Mesenchymal stem cell (in vitro differentiated cells and primary cell): ENCODE data around the gene APOBEC4.

Experiments
- DNase-seq: peaks from one replicate; pipeline ENCODE4 v3.0.0-alpha.2; 2013
- H2AFZ ChIP-seq: one replicate; pipeline ENCODE4 v1.6.1; 2013; ENCODE audit warnings: low read depth, mild to moderate bottlenecking, control low read depth, inconsistent platforms, low read length, moderate library complexity
- H2AK5ac ChIP-seq: 2 replicates; pipeline ENCODE4 v1.6.1; 2013; ENCODE audit warnings: low read length, moderate library complexity, mild to moderate bottlenecking, inconsistent platforms; ENCODE audit not compliant: severe bottlenecking
- H2BK120ac ChIP-seq: one replicate; pipeline ENCODE4 v1.6.1; 2013; ENCODE audit warnings: low read depth, mild to moderate bottlenecking, inconsistent platforms, low read length, moderate library complexity
- H2BK12ac ChIP-seq, 2 experiments: one replicate each; pipeline ENCODE4 v1.6.1; 2013; ENCODE audit warnings: inconsistent platforms in 2 of 2, low read length in 2 of 2, mild to moderate bottlenecking in 2 of 2, moderate library complexity in 2 of 2, control low read depth in 1 of 2
- H2BK15ac ChIP-seq: one replicate; pipeline ENCODE4 v1.6.1; 2013; ENCODE audit warnings: mild to moderate bottlenecking, low read depth, inconsistent platforms; ENCODE audit not compliant: poor library complexity, severe bottlenecking
- H2BK5ac ChIP-seq: 2 replicates; pipeline ENCODE4 v1.6.1; 2013; ENCODE audit warnings: low read depth, mild to moderate bottlenecking, low read length, control low read depth, inconsistent platforms; ENCODE audit not compliant: poor library complexity, severe bottlenecking
- H3K14ac ChIP-seq, 2 experiments: one replicate each; pipeline ENCODE4 v1.6.1; 2013; ENCODE audit warnings: inconsistent platforms in 2 of 2, low read length in 2 of 2, control low read depth in 1 of 2, mild to moderate bottlenecking in 1 of 2, moderate library complexity in 1 of 2
- H3K18ac ChIP-seq, 2 experiments: one replicate each; pipeline ENCODE4 v1.6.1; 2013; ENCODE audit warnings: inconsistent platforms in 2 of 2, low read length in 2 of 2, control low read depth in 1 of 2, low read depth in 1 of 2, mild to moderate bottlenecking in 1 of 2
- H3K23ac ChIP-seq, 2 experiments: one replicate each; pipeline ENCODE4 v1.6.1; 2013; ENCODE audit warnings: inconsistent platforms in 2 of 2, low read length in 2 of 2, mild to moderate bottlenecking in 2 of 2, moderate library complexity in 2 of 2, control low read depth in 1 of 2
- H3K27ac ChIP-seq: 2 replicates; pipeline ENCODE4 v1.5.1; 2013; ENCODE audit warnings: mild to moderate bottlenecking, moderate library complexity, low read length, control low read depth, inconsistent platforms; ENCODE audit not compliant: poor library complexity, severe bottlenecking
- H3K27me3 ChIP-seq, 2 experiments: 2 replicates each; pipeline versions ENCODE4 v1.6.1 to v1.7.0; 2013; ENCODE audit warnings: low read length in 2 of 2, mild to moderate bottlenecking in 2 of 2, moderate library complexity in 2 of 2, control low read depth in 1 of 2, inconsistent platforms in 1 of 2; ENCODE audit not compliant: control insufficient read depth in 1 of 2, insufficient read depth in 1 of 2
- H3K36me3 ChIP-seq, 2 experiments: 2 replicates each; pipeline versions ENCODE4 v1.6.1 to v1.7.0; 2013; ENCODE audit warnings: low read length in 2 of 2, control low read depth in 1 of 2, inconsistent platforms in 1 of 2, low read depth in 1 of 2, mild to moderate bottlenecking in 1 of 2; ENCODE audit not compliant: insufficient read depth in 2 of 2, control insufficient read depth in 1 of 2
- H3K4ac ChIP-seq, 2 experiments: one replicate each; pipeline ENCODE4 v1.6.1; 2013; ENCODE audit warnings: inconsistent platforms in 2 of 2, low read length in 2 of 2, mild to moderate bottlenecking in 2 of 2, moderate library complexity in 2 of 2, control low read depth in 1 of 2, low read depth in 1 of 2
- H3K4me1 ChIP-seq: 2 replicates; pipeline ENCODE4 v1.6.1; 2013; ENCODE audit warnings: low read depth, low read length, control low read depth; ENCODE audit not compliant: control insufficient read depth, insufficient read depth
- H3K4me2 ChIP-seq: 2 replicates; pipeline ENCODE4 v1.6.1; 2013; ENCODE audit warnings: low read length, mild to moderate bottlenecking, inconsistent platforms; ENCODE audit not compliant: poor library complexity, severe bottlenecking
- H3K4me3 ChIP-seq, 2 experiments: 2 replicates each; pipeline versions ENCODE4 v1.5.1 to v1.7.0; 2013; ENCODE audit warnings: low read length in 2 of 2, mild to moderate bottlenecking in 2 of 2, control low read depth in 1 of 2, low read depth in 1 of 2; ENCODE audit not compliant: insufficient read depth in 1 of 2
- H3K79me1 ChIP-seq: replicated peaks from 2 replicates; pipeline ENCODE4 v1.6.1; 2013; ENCODE audit warnings: mild to moderate bottlenecking, control low read depth, low read length, inconsistent platforms; ENCODE audit not compliant: poor library complexity, severe bottlenecking
- H3K9ac ChIP-seq: 2 replicates; pipeline ENCODE4 v1.7.0; 2013; ENCODE audit warnings: mild to moderate bottlenecking, low read length, moderate library complexity
- H3K9me3 ChIP-seq: 2 replicates; pipeline ENCODE4 v1.7.0; 2013; ENCODE audit warnings: mild to moderate bottlenecking, low read length; ENCODE audit not compliant: control insufficient read depth
- H4K8ac ChIP-seq: one replicate; pipeline ENCODE4 v1.6.1; 2013; ENCODE audit warnings: inconsistent platforms, mild to moderate bottlenecking, low read length, moderate library complexity
- H4K91ac ChIP-seq: one replicate; pipeline ENCODE4 v1.6.1; 2013; ENCODE audit warnings: mild to moderate bottlenecking, low read length, inconsistent platforms
- WGBS: methylation state at CpG from one replicate; pipeline ENCODE4 v1.1.7; 2013; ENCODE audit warnings: mixed read lengths; 5-methylcytosine and 5-hydroxymethylcytosine counted together

APOBEC4 gene

GRCh38 chr1:183638649-183639387 lies 14.3 kb downstream of the APOBEC4 start:
- Histone ChIP-seq H2BK120ac (no peak overlapping the region), H2BK5ac (no peak overlapping the region), H2BK12ac (no peak overlapping the region), H3K4me3 (no peak overlapping the region), H3K9me3 (no peaks in the 10 kb centered on the region), H3K36me3 (no peaks in the 10 kb centered on the region), H3K79me1 (peaks cover 7% of the 10 kb centered on the region), H4K8ac (no peak overlapping the region), H2AFZ (no peak overlapping the region), H3K9ac (no peak overlapping the region), H3K18ac (no peak overlapping the region), H2AK5ac (no peak overlapping the region), H3K27me3 (no peaks in the 10 kb centered on the region), H3K4me1 (peaks cover 3% of the 10 kb centered on the region), H3K14ac (no peak overlapping the region), H3K27ac (no peak overlapping the region), H4K91ac (no peak overlapping the region), H2BK15ac (no peak overlapping the region), H3K23ac (no peak overlapping the region), H3K4ac (no peak overlapping the region), H3K4me2 (no peak overlapping the region)
- 85% methylated on average over 3 of the region's 7 CpGs for WGBS
- no peak for DNase-seq

GRCh38 chr1:183636783-183637182 lies 16.3 kb downstream of the APOBEC4 start:
- Histone ChIP-seq H3K9me3 (no peaks in the 10 kb centered on the region), H3K23ac (no peak overlapping the region), H4K91ac (no peak overlapping the region)

GRCh38 chr1:183636334-183636682 lies 16.8 kb downstream of the APOBEC4 start:
- peaks cover 0 to 11% of the 10 kb centered on the region in 2 experiments for H3K36me3 ChIP-seq
- H2BK120ac ChIP-seq: no peak overlapping the region
- peak overlapping the region; percentile 35 for H3K27ac ChIP-seq
- peaks cover 3% of the 10 kb centered on the region for H3K4me1 ChIP-seq
- H3K23ac ChIP-seq: no peak overlapping the region
- H2BK15ac ChIP-seq: no peak overlapping the region
- H4K8ac ChIP-seq: peak overlapping the region; percentile 77
- peak overlapping the region; percentile 93 for H3K9ac ChIP-seq
- H2BK5ac ChIP-seq: no peak overlapping the region
- DNase-seq: no peak
- peaks cover 7% of the 10 kb centered on the region for H3K79me1 ChIP-seq
- no peak overlapping the region for H3K18ac ChIP-seq
- peak overlapping the region; percentile 92 for H3K4me2 ChIP-seq
- H4K91ac ChIP-seq: no peak overlapping the region
- H3K4me3 ChIP-seq: peak overlapping the region; percentile 92 to 97
- peak overlapping the region; percentile 97 for H2AFZ ChIP-seq
- H3K4ac ChIP-seq: no peak overlapping the region
- no peaks in the 10 kb centered on the region for H3K27me3 ChIP-seq
- H2AK5ac ChIP-seq: no peak overlapping the region
- no peaks in the 10 kb centered on the region for H3K9me3 ChIP-seq
- 7% methylated on average over 15 of the region's 15 CpGs for WGBS
- H3K14ac ChIP-seq: no peak overlapping the region
- H2BK12ac ChIP-seq: no peak overlapping the region

More at GRCh38 chr1:183636783-183637182, 16.3 kb downstream of the APOBEC4 start:
- Histone ChIP-seq H3K4me1 (peaks cover 3% of the 10 kb centered on the region), H2BK5ac (no peak overlapping the region), H3K4me2 (no peak overlapping the region), H2BK12ac (no peak overlapping the region), H3K36me3 (peaks cover 0 to 8% of the 10 kb centered on the region in 2 experiments), H3K9ac (peak overlapping the region; percentile 93), H2AK5ac (no peak overlapping the region), H3K4me3 (peak overlapping the region in 1 of 2 experiments; percentile 97), H2BK120ac (no peak overlapping the region), H2BK15ac (no peak overlapping the region), H3K4ac (no peak overlapping the region), H3K79me1 (peaks cover 7% of the 10 kb centered on the region), H3K18ac (no peak overlapping the region), H2AFZ (no peak overlapping the region), H4K8ac (no peak overlapping the region), H3K27me3 (no peaks in the 10 kb centered on the region), H3K14ac (no peak overlapping the region), H3K27ac (no peak overlapping the region)
- WGBS: 82% methylated on average over 3 of the region's 5 CpGs
- DNase-seq: no peak

GRCh38 chr1:183635606-183636333 lies 17.3 kb downstream of the APOBEC4 start, which contains the start of gene ARPC5:
ARPC5 (minus strand) TSS chr1:183635783; CDS start chr1:183635659, 124 bp downstream.
- peak within 1 kb of the TSS; percentile 96 for H3K9ac ChIP-seq
- H4K91ac ChIP-seq: peak within 1 kb of the TSS; percentile 70
- peak within 1 kb of the TSS; percentile 94 for H4K8ac ChIP-seq
- H2BK15ac ChIP-seq: peak within 1 kb of the TSS; percentile 73
- H2BK12ac ChIP-seq: no peak within 1 kb of the TSS
- peaks cover 7% of the 10 kb centered on the region for H3K79me1 ChIP-seq
- H2AK5ac ChIP-seq: peak within 1 kb of the TSS; percentile 32
- peak within 1 kb of the TSS; percentile 97 for H2AFZ ChIP-seq
- H3K4me2 ChIP-seq: peak within 1 kb of the TSS; percentile 92
- peak within 1 kb of the TSS; percentile 82 for H2BK120ac ChIP-seq
- peaks cover 0 to 11% of the 10 kb centered on the region in 2 experiments for H3K36me3 ChIP-seq
- H3K9me3 ChIP-seq: no peaks in the 10 kb centered on the region
- H3K18ac ChIP-seq: peak within 1 kb of the TSS; percentile 71 to 98
- peak; percentile 98 for DNase-seq
- no peak within 1 kb of the TSS for H3K23ac ChIP-seq
- H3K4me1 ChIP-seq: peaks cover 3% of the 10 kb centered on the region
- peak within 1 kb of the TSS; percentile 98 for H3K27ac ChIP-seq
- WGBS: under 1% methylated on average over 63 of the region's 65 CpGs
- H3K4ac ChIP-seq: peak within 1 kb of the TSS; percentile 83 to 85
- peak within 1 kb of the TSS; percentile 91 for H2BK5ac ChIP-seq
- H3K4me3 ChIP-seq: peak within 1 kb of the TSS; percentile 92 to 97
- peak within 1 kb of the TSS in 1 of 2 experiments; percentile 72 for H3K14ac ChIP-seq
- no peaks in the 10 kb centered on the region for H3K27me3 ChIP-seq
